ENCODE measurements around the gene CDH23.
A peak's percentile ranks its signal among the peaks of the same experiment; 100 is the strongest.
"Not testable (repeated sequence)": the region's sequence is repeated elsewhere in the genome, so short reads cannot be mapped to it uniquely, and the experiment has no call there.

CDH23 gene

DNA sequence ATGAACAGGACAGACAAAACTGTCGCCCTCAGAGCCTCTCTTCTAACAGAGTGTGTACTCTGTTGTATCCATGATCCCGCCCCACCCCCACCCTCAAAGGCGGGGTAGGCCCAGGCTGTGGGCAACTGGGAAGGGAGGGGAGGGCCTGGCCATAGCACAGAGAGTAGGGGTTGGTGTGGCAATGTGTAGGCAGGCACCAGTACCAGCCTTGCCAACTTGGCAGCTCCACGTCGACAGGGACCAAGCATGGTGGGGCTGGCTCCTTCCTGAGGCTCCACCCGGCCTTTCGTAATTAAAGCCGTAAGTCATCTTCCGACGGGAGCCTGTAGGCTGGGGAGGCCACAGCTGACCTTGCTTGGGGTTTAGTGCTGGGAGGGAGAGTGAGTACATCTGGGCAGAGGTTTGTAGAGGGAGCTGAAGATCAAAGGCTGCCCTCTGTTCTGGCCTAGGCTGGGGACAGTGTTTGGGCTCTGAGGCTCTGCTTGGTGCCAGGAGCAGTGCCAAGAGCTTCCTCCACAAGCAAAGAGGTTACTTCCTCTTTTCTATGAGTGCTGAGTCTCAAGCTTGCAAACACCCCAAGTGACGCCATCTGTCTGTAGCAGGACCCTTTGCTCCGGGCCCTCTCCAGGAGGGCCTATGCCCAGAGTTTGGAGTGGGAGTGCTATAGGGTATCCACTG lies 201.2 kb downstream of the CDH23 start:
- ChIA-PET CTCF (no interaction called here), POLR2A (no interaction called here)
- no peak for TF ChIP-seq HDGF (IDR thresholded peaks at IDR 0.05; ENCODE audit: borderline replicate concordance)
- TF ChIP-seq, protein P1, sequence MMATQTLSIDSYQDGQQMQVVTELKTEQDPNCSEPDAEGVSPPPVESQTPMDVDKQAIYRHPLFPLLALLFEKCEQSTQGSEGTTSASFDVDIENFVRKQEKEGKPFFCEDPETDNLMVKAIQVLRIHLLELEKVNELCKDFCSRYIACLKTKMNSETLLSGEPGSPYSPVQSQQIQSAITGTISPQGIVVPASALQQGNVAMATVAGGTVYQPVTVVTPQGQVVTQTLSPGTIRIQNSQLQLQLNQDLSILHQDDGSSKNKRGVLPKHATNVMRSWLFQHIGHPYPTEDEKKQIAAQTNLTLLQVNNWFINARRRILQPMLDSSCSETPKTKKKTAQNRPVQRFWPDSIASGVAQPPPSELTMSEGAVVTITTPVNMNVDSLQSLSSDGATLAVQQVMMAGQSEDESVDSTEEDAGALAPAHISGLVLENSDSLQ (IDR thresholded peaks at IDR 0.05), result peak; percentile 38; the same call in 1 of the 2 replicates
- no peak for DNase-seq (ENCODE audit: extremely low spot score)

- no peak for DNase-seq (ENCODE audit: extremely low spot score)
- ChIA-PET POLR2A (no interaction called here), CTCF (no interaction called here)
- TF ChIP-seq L3MBTL2 (conservative IDR thresholded peaks at IDR 0.05) (no peak), ELF4 (IDR thresholded peaks at IDR 0.05) (no peak), FOXK2 (IDR thresholded peaks at IDR 0.05) (no peak), NFRKB (IDR thresholded peaks at IDR 0.05) (no peak), ZNF384 (IDR thresholded peaks at IDR 0.05) (no peak), CTBP1 (IDR thresholded peaks at IDR 0.05; ENCODE audit: borderline replicate concordance) (no peak)
Observed at GRCh38 chr10:71598621-71599055, 201.9 kb downstream of the CDH23 start.

DNA sequence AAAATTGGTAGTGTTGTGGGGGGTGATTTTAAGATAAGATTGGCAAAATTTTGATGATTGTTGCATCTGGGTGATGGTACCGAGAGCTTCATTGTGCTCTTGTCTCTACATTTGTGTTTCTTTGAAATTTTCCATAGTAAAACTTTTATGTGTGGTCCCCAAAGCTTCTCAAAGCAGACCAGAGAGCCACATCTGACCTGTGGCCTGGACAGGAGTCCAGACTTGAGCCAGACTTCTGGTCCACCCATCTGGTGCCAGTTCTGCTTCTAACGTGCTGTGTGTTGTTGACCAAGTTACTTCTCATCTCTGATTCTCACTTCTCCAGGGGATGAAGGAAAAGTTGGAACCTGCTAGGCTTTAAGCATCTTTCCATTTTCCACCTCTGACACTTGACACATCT lies 202.8 kb downstream of the CDH23 start:
- no peak for DNase-seq (ENCODE audit: extremely low spot score)
- TF ChIP-seq ZNF384 (IDR thresholded peaks at IDR 0.05) (no peak), CTBP1 (IDR thresholded peaks at IDR 0.05; ENCODE audit: borderline replicate concordance) (no peak), SP1 (IDR thresholded peaks at IDR 0.05) (no peak), HDGF (IDR thresholded peaks at IDR 0.05; ENCODE audit: borderline replicate concordance) (no peak), LEF1 (IDR thresholded peaks at IDR 0.05; ENCODE audit: borderline replicate concordance) (no peak), TARDBP (IDR thresholded peaks at IDR 0.05) (no peak), L3MBTL2 (conservative IDR thresholded peaks at IDR 0.05) (no peak), ELF4 (IDR thresholded peaks at IDR 0.05) (no peak), FOXM1 (IDR thresholded peaks at IDR 0.05; ENCODE audit: borderline replicate concordance) (no peak), NFRKB (IDR thresholded peaks at IDR 0.05) (no peak)
- TF ChIP-seq, protein P1 (IDR thresholded peaks at IDR 0.05), result no peak
- ChIA-PET POLR2A (no interaction called here), CTCF (no interaction called here)

DNA sequence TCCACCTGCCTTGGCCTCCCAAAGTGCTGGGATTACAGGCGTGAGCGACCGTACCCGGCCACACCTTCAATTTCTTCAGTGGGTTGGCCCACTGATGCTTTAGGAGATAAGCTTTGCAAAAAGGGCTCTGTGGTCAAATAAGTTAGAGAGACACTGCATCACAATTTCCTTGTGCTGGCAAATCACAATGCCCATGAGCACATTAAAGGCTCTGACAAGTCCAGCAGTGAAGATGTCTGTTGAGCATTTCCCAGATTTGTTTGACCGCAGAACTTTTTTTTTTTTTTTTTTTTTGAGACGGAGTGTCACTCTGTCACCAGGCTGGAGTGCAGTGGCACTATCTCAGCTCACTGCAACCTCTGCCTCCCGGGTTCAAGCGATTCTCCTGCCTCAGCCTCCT lies 203.5 kb downstream of the CDH23 start:
- CTCF ChIA-PET, result not testable (repeated sequence)

DNA sequence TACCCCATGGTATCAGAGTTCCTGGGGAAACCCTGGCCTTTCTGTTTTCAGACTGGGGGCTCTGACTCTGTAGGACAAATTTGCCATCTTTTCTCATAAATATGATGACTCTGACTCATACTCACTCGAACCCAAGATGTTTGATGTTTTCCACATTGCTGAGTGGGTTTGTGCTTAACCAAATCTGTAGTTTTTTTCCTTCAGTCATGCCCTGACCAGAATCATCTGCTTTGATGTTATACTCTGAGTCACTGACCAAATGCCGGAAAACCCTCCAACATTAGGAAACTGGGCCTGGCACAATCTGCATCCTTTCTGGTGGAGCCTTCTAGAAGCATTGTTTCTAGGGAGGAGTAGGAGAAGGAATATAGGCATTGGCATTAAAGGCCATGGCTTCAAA lies 204.1 kb downstream of the CDH23 start:
- ChIA-PET POLR2A (no interaction called here), CTCF (no interaction called here)

More for the DNA sequence above, 203.5 kb downstream of the CDH23 start:
- POLR2A ChIA-PET; DNase-seq (ENCODE audit: extremely low spot score): not testable (repeated sequence)

GRCh38 chr10:71601273-71601672 lies 204.6 kb downstream of the CDH23 start:
- CTCF ChIA-PET, result no interaction called here
- POLR2A ChIA-PET, result no interaction called here
- no peak for TF ChIP-seq HDGF (IDR thresholded peaks at IDR 0.05; ENCODE audit: borderline replicate concordance)
- TF ChIP-seq, protein P1 (IDR thresholded peaks at IDR 0.05), result no peak
- no peak for TF ChIP-seq SUZ12 (IDR thresholded peaks at IDR 0.05)
- DNase-seq (ENCODE audit: extremely low spot score), result no peak

More for the DNA sequence above, 204.1 kb downstream of the CDH23 start:
- TF ChIP-seq, protein P1 (IDR thresholded peaks at IDR 0.05), result no peak
- no peak for TF ChIP-seq CTBP1 (IDR thresholded peaks at IDR 0.05; ENCODE audit: borderline replicate concordance)
- TF ChIP-seq SUZ12 (IDR thresholded peaks at IDR 0.05), result no peak
- no peak for TF ChIP-seq ELF4 (IDR thresholded peaks at IDR 0.05)
- no peak for TF ChIP-seq BHLHE40 (IDR thresholded peaks at IDR 0.05; ENCODE audit: borderline replicate concordance)
- no peak for TF ChIP-seq ZNF384 (IDR thresholded peaks at IDR 0.05)
- no peak for TF ChIP-seq FOXK2 (IDR thresholded peaks at IDR 0.05)
- TF ChIP-seq NFRKB (IDR thresholded peaks at IDR 0.05), result no peak
- no peak for TF ChIP-seq ARNT (IDR thresholded peaks at IDR 0.05)
- no peak for TF ChIP-seq FOXM1 (IDR thresholded peaks at IDR 0.05; ENCODE audit: borderline replicate concordance)
- no peak for TF ChIP-seq L3MBTL2 (conservative IDR thresholded peaks at IDR 0.05)
- TF ChIP-seq TARDBP (IDR thresholded peaks at IDR 0.05), result no peak
- no peak for TF ChIP-seq LEF1 (IDR thresholded peaks at IDR 0.05; ENCODE audit: borderline replicate concordance)
- TF ChIP-seq FOXA1 (IDR thresholded peaks at IDR 0.05), result no peak
- no peak for TF ChIP-seq HDGF (IDR thresholded peaks at IDR 0.05; ENCODE audit: borderline replicate concordance)
- no peak for DNase-seq (ENCODE audit: extremely low spot score)

GRCh38 chr10:71603150-71603549 lies 206.4 kb downstream of the CDH23 start:
- DNase-seq (ENCODE audit: extremely low spot score), result no peak
- POLR2A ChIA-PET, result no interaction called here
- CTCF ChIA-PET, result no interaction called here
- no peak for TF ChIP-seq L3MBTL2 (conservative IDR thresholded peaks at IDR 0.05)
- TF ChIP-seq, protein P1 (IDR thresholded peaks at IDR 0.05), result peak; percentile 71

Measured in HEK293T (cell line).